ENCODE measurements around the gene OOSP3.
"Not testable (repeated sequence)": the region's sequence is repeated elsewhere in the genome, so short reads cannot be mapped to it uniquely, and the experiment has no call there.

OOSP3 gene

DNA sequence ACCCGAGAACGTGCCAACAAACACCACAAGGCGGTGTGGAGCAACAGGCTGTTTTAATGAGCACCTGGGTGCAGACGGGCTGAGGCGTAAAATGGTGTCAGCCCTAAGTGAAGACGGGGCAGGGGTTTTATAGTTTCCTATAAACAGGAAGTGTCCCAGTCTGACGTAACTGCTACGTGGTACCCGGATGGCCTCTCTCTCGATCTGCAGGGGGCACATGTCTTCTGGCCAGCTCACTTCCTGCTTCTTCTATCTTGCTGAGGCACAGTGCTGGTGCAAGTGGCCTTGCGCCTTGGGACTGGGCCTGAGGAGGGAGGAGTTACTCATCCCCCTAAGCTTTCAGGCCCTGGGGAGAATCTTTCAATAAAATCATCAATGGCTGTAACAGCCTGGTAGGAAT is 20.9 kb downstream of the OOSP3 start:
- peaks cover 6% of the 10 kb centered on the region; the same call in 1 of the 2 replicates for H3K4me1 ChIP-seq (ENCODE audit: insufficient read depth, low read length)
- H3K9ac ChIP-seq (ENCODE audit: low read depth, low read length): no peak overlapping the region
- H3K27ac ChIP-seq (ENCODE audit: low read length): no peak overlapping the region
- DNase-seq (no peak), ATAC-seq (ENCODE audit: insufficient read depth, low read depth) (no peak)
- TF ChIP-seq EZH2 (IDR thresholded peaks at IDR 0.05; ENCODE audit: borderline replicate concordance, low read depth, low read length, severe bottlenecking): no peak
- TF ChIP-seq, protein P1, sequence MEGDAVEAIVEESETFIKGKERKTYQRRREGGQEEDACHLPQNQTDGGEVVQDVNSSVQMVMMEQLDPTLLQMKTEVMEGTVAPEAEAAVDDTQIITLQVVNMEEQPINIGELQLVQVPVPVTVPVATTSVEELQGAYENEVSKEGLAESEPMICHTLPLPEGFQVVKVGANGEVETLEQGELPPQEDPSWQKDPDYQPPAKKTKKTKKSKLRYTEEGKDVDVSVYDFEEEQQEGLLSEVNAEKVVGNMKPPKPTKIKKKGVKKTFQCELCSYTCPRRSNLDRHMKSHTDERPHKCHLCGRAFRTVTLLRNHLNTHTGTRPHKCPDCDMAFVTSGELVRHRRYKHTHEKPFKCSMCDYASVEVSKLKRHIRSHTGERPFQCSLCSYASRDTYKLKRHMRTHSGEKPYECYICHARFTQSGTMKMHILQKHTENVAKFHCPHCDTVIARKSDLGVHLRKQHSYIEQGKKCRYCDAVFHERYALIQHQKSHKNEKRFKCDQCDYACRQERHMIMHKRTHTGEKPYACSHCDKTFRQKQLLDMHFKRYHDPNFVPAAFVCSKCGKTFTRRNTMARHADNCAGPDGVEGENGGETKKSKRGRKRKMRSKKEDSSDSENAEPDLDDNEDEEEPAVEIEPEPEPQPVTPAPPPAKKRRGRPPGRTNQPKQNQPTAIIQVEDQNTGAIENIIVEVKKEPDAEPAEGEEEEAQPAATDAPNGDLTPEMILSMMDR (IDR thresholded peaks at IDR 0.05; ENCODE audit: borderline replicate concordance, extremely low read depth, low read length, poor library complexity, severe bottlenecking): peak; percentile 10
- H3K27me3 ChIP-seq (ENCODE audit: insufficient read depth, low read length, poor library complexity): no peaks in the 10 kb centered on the region
- H2AFZ ChIP-seq (ENCODE audit: low read depth, low read length): no peak overlapping the region; the same call in 1 of the 2 replicates
- H3K4me3 ChIP-seq (ENCODE audit: low read depth in 1 of 2, low read length in 2 of 2): no peak overlapping the region
- H3K9me3 ChIP-seq (ENCODE audit: insufficient read depth, low read length, severe bottlenecking): no peaks in the 10 kb centered on the region
- no peak overlapping the region for H3K4me2 ChIP-seq (ENCODE audit: insufficient read depth, low read length)
- no peaks in the 10 kb centered on the region for H4K20me1 ChIP-seq (ENCODE audit: insufficient read depth, low read length)
- H3K79me2 ChIP-seq (ENCODE audit: insufficient read depth, low read length): no peaks in the 10 kb centered on the region
- no peaks in the 10 kb centered on the region for H3K36me3 ChIP-seq (ENCODE audit: insufficient read depth, low read length)

DNA sequence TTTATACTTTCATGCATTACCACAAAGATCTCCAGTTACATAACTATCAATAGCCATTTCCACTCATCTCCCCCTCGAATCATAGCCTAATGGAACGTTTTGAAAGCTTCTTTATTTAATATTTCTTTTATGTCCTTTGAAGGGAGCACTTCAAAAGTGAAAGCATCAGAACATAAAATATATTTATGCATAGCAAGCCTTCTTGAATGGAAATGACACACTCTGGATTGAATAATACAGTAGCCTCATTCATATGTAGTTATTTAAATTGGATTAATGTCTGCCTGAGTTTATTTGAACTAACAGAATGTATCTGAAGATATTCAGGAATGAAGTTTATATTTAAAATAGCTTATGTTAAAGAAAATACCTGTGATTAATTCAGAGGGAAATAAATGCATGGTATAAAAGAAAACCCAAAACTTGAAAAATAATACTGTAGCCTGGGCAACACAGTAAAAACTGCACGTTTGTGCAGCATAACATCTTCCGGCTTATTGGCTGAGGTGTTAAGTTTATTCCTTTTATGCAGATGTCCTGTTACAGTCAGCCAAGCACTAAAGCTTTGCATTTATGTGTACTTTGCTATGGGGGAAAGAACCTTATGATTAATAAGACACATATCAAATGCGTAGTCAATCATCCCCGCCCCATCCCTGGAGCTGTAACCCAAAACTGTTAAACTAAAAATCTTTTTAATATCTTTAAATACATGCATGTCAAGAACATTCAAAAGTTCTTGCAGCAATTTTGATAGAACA is 22.0 kb downstream of the OOSP3 start:
- TF ChIP-seq, protein P1 (IDR thresholded peaks at IDR 0.05; ENCODE audit: borderline replicate concordance, extremely low read depth, low read length, poor library complexity, severe bottlenecking): no peak
- no peak for TF ChIP-seq EZH2 (IDR thresholded peaks at IDR 0.05; ENCODE audit: borderline replicate concordance, low read depth, low read length, severe bottlenecking)
- no peak for ATAC-seq (ENCODE audit: insufficient read depth, low read depth)
- Histone ChIP-seq H3K4me2 (ENCODE audit: insufficient read depth, low read length) (no peak overlapping the region), H3K4me1 (ENCODE audit: insufficient read depth, low read length) (peaks cover 6% of the 10 kb centered on the region; the same call in 1 of the 2 replicates), H3K9ac (ENCODE audit: low read depth, low read length) (no peak overlapping the region), H3K27me3 (ENCODE audit: insufficient read depth, low read length, poor library complexity) (no peaks in the 10 kb centered on the region), H2AFZ (ENCODE audit: low read depth, low read length) (no peak overlapping the region), H3K27ac (ENCODE audit: low read length) (no peak overlapping the region), H3K4me3 (ENCODE audit: low read depth in 1 of 2, low read length in 2 of 2) (no peak overlapping the region), H3K79me2 (ENCODE audit: insufficient read depth, low read length) (no peaks in the 10 kb centered on the region), H4K20me1 (ENCODE audit: insufficient read depth, low read length) (no peaks in the 10 kb centered on the region), H3K36me3 (ENCODE audit: insufficient read depth, low read length) (no peaks in the 10 kb centered on the region), H3K9me3 (ENCODE audit: insufficient read depth, low read length, severe bottlenecking) (no peaks in the 10 kb centered on the region)
- DNase-seq: no peak

DNA sequence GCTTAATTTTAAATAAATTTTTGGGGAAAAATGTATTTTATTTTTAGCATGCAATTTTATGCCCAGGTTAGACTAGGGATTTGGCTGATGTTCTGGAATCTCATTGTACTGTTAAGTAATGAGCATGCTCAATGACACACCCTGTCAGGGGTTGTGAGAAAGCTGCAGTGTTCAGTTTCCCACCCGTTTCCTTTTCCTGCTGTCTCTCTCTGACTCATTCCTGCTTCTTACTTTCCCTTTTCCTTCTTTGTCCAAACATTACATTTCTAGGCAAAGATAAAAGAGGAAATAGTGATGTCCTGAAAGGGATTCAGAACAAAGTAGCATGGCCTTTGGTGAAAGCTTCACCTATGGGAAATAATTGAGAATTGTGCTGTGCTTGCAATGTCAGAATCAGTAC is 22.7 kb downstream of the OOSP3 start:
- Histone ChIP-seq H4K20me1 (ENCODE audit: insufficient read depth, low read length) (no peaks in the 10 kb centered on the region), H3K79me2 (ENCODE audit: insufficient read depth, low read length) (no peaks in the 10 kb centered on the region), H3K27me3 (ENCODE audit: insufficient read depth, low read length, poor library complexity) (no peaks in the 10 kb centered on the region), H3K4me3 (ENCODE audit: low read depth in 1 of 2, low read length in 2 of 2) (no peak overlapping the region), H3K4me1 (ENCODE audit: insufficient read depth, low read length) (peaks cover 6% of the 10 kb centered on the region; the same call in 1 of the 2 replicates), H3K27ac (ENCODE audit: low read length) (no peak overlapping the region), H3K4me2 (ENCODE audit: insufficient read depth, low read length) (no peak overlapping the region), H2AFZ (ENCODE audit: low read depth, low read length) (no peak overlapping the region), H3K9me3 (ENCODE audit: insufficient read depth, low read length, severe bottlenecking) (no peaks in the 10 kb centered on the region), H3K36me3 (ENCODE audit: insufficient read depth, low read length) (no peaks in the 10 kb centered on the region), H3K9ac (ENCODE audit: low read depth, low read length) (no peak overlapping the region)
- no peak for ATAC-seq (ENCODE audit: insufficient read depth, low read depth)
- DNase-seq: no peak
- TF ChIP-seq, protein P1 (IDR thresholded peaks at IDR 0.05; ENCODE audit: borderline replicate concordance, extremely low read depth, low read length, poor library complexity, severe bottlenecking): no peak
- TF ChIP-seq EZH2 (IDR thresholded peaks at IDR 0.05; ENCODE audit: borderline replicate concordance, low read depth, low read length, severe bottlenecking): no peak

DNA sequence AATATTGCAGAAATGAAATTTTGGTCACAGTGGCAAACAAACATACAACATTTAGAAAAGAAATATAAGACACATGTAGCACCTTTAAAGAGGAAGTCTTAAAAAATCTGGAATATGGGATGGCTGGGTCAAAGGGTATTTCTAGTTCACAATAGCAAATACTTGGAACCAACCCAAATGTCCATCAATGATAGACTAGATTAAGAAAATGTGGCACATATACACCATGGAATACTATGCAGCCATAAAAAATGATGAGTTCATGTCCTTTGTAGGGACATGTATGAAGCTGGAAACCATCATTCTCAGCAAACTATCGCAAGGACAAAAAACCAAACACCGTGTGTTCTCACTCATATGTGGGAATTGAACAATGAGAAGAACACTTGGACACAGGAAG is 25.0 kb downstream of the OOSP3 start:
- not testable (repeated sequence) for DNase-seq; H3K79me2 ChIP-seq (ENCODE audit: insufficient read depth, low read length); H2AFZ ChIP-seq (ENCODE audit: low read depth, low read length); H3K36me3 ChIP-seq (ENCODE audit: insufficient read depth, low read length); H3K9ac ChIP-seq (ENCODE audit: low read depth, low read length); H3K27ac ChIP-seq (ENCODE audit: low read length); H4K20me1 ChIP-seq (ENCODE audit: insufficient read depth, low read length); ATAC-seq (ENCODE audit: insufficient read depth, low read depth); H3K4me2 ChIP-seq (ENCODE audit: insufficient read depth, low read length); H3K4me3 ChIP-seq (ENCODE audit: low read depth in 1 of 2, low read length in 2 of 2); H3K4me1 ChIP-seq (ENCODE audit: insufficient read depth, low read length); H3K9me3 ChIP-seq (ENCODE audit: insufficient read depth, low read length, severe bottlenecking); H3K27me3 ChIP-seq (ENCODE audit: insufficient read depth, low read length, poor library complexity)

Measured in DND-41 (cell line).